Adrenal gland (tissue), 5 donors: Measurements from ENCODE around the gene AIFM2.

Experiments
- POLR2A ChIP-seq, 2 donors: fragments of 450-650 bp; IDR thresholded peaks; one replicate each; pipeline ENCODE4 v1.6.1; 2017; ENCODE audit warnings: antibody characterized with exemption in 2 of 2, mild to moderate bottlenecking in 2 of 2, moderate library complexity in 1 of 2
- TF ChIP-seq, protein P1 (sequence below), 6 experiments: fragments of 450-650 bp in 4 of 6; fragments of 200-600 bp in 2 of 6; sonication (generic) in 1 of 6; IDR thresholded peaks; 1 replicate in 5 of 6; 2 replicates in 1 of 6; pipeline versions ENCODE4 v1.5.1 to v1.8.0; 2016 to 2021; ENCODE audit warnings: antibody characterized with exemption in 6 of 6, mild to moderate bottlenecking in 2 of 6, moderate library complexity in 1 of 6
- donor health status: DM: no; HTN: no; CAD: no.

DNA sequence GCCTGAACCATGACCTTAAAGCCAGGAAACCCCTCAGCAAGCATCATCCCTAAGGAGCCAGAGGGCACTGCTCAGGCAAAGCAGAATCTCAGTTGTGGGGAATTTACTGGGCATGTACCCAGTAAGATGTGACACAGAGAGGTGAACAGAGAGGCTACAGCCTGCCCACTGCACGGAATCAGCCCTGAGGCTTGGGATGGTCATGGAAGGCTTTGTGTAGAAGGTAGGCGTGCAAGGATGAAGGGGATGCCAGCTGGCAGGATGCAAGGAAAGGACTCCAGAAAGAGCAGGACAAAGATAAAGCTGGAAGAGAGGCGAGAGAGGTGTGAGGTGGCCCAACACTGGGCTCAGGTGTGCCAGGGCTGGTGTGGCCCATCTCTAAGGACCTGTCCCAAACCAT is 2.4 kb upstream of the AIFM2 start:
- TF ChIP-seq, protein P1, sequence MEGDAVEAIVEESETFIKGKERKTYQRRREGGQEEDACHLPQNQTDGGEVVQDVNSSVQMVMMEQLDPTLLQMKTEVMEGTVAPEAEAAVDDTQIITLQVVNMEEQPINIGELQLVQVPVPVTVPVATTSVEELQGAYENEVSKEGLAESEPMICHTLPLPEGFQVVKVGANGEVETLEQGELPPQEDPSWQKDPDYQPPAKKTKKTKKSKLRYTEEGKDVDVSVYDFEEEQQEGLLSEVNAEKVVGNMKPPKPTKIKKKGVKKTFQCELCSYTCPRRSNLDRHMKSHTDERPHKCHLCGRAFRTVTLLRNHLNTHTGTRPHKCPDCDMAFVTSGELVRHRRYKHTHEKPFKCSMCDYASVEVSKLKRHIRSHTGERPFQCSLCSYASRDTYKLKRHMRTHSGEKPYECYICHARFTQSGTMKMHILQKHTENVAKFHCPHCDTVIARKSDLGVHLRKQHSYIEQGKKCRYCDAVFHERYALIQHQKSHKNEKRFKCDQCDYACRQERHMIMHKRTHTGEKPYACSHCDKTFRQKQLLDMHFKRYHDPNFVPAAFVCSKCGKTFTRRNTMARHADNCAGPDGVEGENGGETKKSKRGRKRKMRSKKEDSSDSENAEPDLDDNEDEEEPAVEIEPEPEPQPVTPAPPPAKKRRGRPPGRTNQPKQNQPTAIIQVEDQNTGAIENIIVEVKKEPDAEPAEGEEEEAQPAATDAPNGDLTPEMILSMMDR (IDR thresholded peaks at IDR 0.05), result no peak
- TF ChIP-seq POLR2A (IDR thresholded peaks at IDR 0.05), result no peak
